Endodermal cell (in vitro differentiated cells): ENCODE results near the gene LIMS2. TPM values are rescaled to one million over a fixed set of nuclear protein-coding genes. Genes with fewer than 3 reads are reported as not detected.

Experiments
- DNase-seq: peaks from one replicate; pipeline ENCODE4 v3.0.0-alpha.2; 2017
- H3K27ac ChIP-seq: 2 replicates; pipeline ENCODE4 v1.5.1; 2013; ENCODE audit warnings: mild to moderate bottlenecking, low read depth, low read length, moderate library complexity
- H3K27me3 ChIP-seq: 2 replicates; pipeline ENCODE4 v1.6.1; 2013; ENCODE audit warnings: mild to moderate bottlenecking, low read length, moderate library complexity; ENCODE audit not compliant: insufficient read depth, control insufficient read depth, poor library complexity, severe bottlenecking
- H3K36me3 ChIP-seq: 2 replicates; pipeline ENCODE4 v1.7.0; 2013; ENCODE audit warnings: mild to moderate bottlenecking, low read length, moderate library complexity; ENCODE audit not compliant: control insufficient read depth, insufficient read depth
- H3K4me1 ChIP-seq: one replicate; pipeline ENCODE4 v1.7.0; 2013; ENCODE audit warnings: low read length; ENCODE audit not compliant: control insufficient read depth, insufficient read depth
- H3K4me3 ChIP-seq: 2 replicates; pipeline ENCODE4 v1.5.1; 2013; ENCODE audit warnings: mild to moderate bottlenecking, low read length, moderate library complexity
- H3K9ac ChIP-seq: 2 replicates; pipeline ENCODE4 v1.6.1; 2013; ENCODE audit warnings: mild to moderate bottlenecking, low read length, moderate library complexity; ENCODE audit not compliant: poor library complexity, severe bottlenecking; ENCODE audit errors: extremely low read depth
- H3K9me3 ChIP-seq: 2 replicates; pipeline ENCODE4 v1.6.1; 2013; ENCODE audit warnings: mild to moderate bottlenecking, low read length, moderate library complexity; ENCODE audit not compliant: control insufficient read depth
- H3K27ac Mint-ChIP-seq: 2 replicates; pipeline ENCODE4 v1.8.0; 2020; ENCODE audit warnings: mixed read lengths
- H3K27me3 Mint-ChIP-seq: 2 replicates; pipeline ENCODE4 v1.8.0; 2021; ENCODE audit warnings: mild to moderate bottlenecking, mixed read lengths; ENCODE audit not compliant: insufficient read depth
- H3K36me3 Mint-ChIP-seq: 2 replicates; pipeline ENCODE4 v1.8.0; 2020; ENCODE audit warnings: low read depth, mixed read lengths
- H3K4me1 Mint-ChIP-seq: 2 replicates; pipeline ENCODE4 v1.8.0; 2020; ENCODE audit warnings: mixed read lengths
- H3K4me3 Mint-ChIP-seq: 2 replicates; pipeline ENCODE4 v1.8.0; 2020; ENCODE audit warnings: mild to moderate bottlenecking, moderate library complexity, mixed read lengths
- H3K9me3 Mint-ChIP-seq: 2 replicates; pipeline ENCODE4 v1.8.0; 2020; ENCODE audit warnings: mild to moderate bottlenecking, mixed read lengths
- WGBS, 2 experiments: methylation state at CpG; one replicate each; pipeline versions ENCODE4 v1.1.5 to v1.1.7; 2013; ENCODE audit warnings: missing lambda C conversion rate in 2 of 2, mixed read lengths in 1 of 2; ENCODE audit not compliant: insufficient coverage in 1 of 2, insufficient read length in 1 of 2; 5-methylcytosine and 5-hydroxymethylcytosine counted together
- total RNA-seq, 2 donors: library from RNA; stranded (reverse); fragmentation: NEBNext Ultra II Directional in 1 of 2; extraction: Animal tissue kit (Norgen Biotek cat#: 25700) in 1 of 2; gene quantifications; 2 replicates in 1 of 2; 3 replicates in 1 of 2; pipeline ENCODE4 v1.2.1, GENCODE V29; 2021
- TF ChIP-seq, protein P1 (sequence below): fragments of 200-600 bp; sonication (generic); conservative IDR thresholded peaks from 2 replicates; pipeline ENCODE4 v1.5.0; 2021; ENCODE audit warnings: antibody characterized with exemption, mild to moderate bottlenecking

Gene LIMS2
- total RNA-seq, 2 donors from 2014 or later = 3.9 to 9.8 TPM

DNA sequence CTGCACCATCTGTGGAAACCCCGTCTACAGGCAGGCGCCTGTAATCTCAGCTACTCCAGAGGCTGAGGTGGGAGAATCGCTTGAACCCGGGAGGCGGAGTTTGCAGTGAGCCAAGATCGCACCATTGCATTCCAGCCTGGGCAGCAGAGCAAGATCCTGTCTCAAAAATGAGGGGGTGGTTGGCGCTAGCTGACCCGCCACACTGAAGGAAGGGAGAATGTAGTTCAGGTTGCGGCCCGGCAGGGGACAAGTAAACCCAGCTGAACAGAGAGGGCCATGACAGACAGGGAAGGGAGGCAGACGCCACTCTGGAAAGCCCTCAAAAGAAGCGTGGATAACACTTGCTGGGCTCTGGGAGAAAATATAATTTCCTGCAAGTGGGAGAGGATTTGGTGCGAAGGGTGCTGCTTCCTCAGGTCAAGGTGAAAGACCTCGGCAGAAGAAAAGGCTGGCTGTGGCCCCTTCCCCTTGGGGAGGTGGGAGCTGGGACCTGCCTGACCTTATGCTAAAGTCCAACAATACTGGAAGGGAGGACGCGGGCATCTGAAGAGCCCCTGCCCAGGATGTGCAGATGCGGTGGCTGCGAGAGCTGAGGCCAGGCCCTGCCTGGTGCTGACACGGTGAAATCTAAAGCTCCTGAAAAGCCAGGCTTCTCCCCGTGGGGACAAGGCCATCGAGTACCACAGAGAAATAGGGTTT, 22.3 kb upstream of the LIMS2 start:
- WGBS, 2 experiments = 93 to 94% methylated on average over 17 to 21 of the region's 21 CpGs
- peaks cover 13% of the 10 kb centered on the region for H3K4me1 Mint-ChIP-seq
- peaks cover under 1% of the 10 kb centered on the region for H3K9me3 Mint-ChIP-seq
- no peak for DNase-seq
- TF ChIP-seq, protein P1, sequence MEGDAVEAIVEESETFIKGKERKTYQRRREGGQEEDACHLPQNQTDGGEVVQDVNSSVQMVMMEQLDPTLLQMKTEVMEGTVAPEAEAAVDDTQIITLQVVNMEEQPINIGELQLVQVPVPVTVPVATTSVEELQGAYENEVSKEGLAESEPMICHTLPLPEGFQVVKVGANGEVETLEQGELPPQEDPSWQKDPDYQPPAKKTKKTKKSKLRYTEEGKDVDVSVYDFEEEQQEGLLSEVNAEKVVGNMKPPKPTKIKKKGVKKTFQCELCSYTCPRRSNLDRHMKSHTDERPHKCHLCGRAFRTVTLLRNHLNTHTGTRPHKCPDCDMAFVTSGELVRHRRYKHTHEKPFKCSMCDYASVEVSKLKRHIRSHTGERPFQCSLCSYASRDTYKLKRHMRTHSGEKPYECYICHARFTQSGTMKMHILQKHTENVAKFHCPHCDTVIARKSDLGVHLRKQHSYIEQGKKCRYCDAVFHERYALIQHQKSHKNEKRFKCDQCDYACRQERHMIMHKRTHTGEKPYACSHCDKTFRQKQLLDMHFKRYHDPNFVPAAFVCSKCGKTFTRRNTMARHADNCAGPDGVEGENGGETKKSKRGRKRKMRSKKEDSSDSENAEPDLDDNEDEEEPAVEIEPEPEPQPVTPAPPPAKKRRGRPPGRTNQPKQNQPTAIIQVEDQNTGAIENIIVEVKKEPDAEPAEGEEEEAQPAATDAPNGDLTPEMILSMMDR = no peak
- Histone ChIP-seq H3K27ac (no peak overlapping the region), H3K36me3 (peaks cover 5% of the 10 kb centered on the region), H3K4me3 (no peak overlapping the region), H3K9me3 (no peaks in the 10 kb centered on the region), H3K27me3 (no peaks in the 10 kb centered on the region), H3K4me1 (no peaks in the 10 kb centered on the region), H3K9ac (no peak overlapping the region)
- H3K27ac Mint-ChIP-seq = no peak overlapping the region
- no peak overlapping the region for H3K4me3 Mint-ChIP-seq
- peaks cover 5% of the 10 kb centered on the region for H3K36me3 Mint-ChIP-seq
- H3K27me3 Mint-ChIP-seq = peaks cover 8% of the 10 kb centered on the region

DNA sequence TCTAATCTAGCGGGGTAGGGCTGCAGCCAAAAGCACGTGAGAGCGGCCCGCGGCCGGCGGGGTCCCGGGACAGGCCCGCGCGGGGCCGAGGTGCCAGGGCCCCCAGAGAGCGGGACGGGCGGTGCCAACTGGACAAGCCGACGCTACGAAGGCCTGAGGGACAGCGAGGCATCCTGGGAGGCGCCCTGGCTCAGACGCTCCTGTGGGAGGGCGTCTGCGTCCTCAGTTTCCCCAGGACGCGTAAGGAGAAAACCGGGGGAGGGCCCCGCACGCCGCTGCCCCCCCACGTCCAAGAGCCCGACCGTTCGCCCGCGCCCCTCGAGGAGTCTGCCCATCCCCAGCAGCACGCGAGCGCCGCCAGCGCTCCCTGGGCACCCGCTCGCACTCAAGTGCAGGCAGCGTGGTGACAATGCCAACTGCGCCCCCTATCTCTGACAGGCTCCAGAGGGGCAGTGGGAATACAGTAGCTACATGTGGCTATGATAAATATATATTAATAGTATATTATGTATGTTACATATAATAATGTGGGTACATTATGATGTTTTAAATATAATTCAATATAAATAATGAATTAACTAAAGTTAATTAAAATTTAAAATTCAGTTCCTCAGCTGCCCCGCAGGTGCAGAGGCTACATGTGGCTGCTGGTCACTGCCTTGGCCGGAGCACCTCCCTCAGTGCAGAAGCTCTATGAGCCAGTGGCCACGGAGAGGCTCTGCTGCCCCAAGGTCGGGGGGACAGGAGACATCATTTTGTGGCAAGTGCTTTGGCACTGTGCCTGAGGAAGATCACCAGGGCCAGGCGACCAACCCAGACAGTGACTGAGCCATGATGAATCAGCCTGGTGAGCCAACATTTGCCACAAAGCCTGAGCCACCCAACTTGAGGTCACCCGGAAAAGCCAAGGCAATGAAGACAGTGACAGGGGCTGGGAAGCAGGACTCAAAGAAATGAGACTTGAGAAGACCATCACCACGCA, 20.5 kb upstream of the LIMS2 start:
- Histone ChIP-seq H3K4me3 (no peak overlapping the region), H3K9ac (no peak overlapping the region), H3K36me3 (no peaks in the 10 kb centered on the region), H3K27me3 (no peaks in the 10 kb centered on the region), H3K27ac (no peak overlapping the region), H3K9me3 (peaks cover 14% of the 10 kb centered on the region), H3K4me1 (no peaks in the 10 kb centered on the region)
- peaks cover 19% of the 10 kb centered on the region for H3K9me3 Mint-ChIP-seq
- no peak overlapping the region for H3K4me3 Mint-ChIP-seq
- H3K4me1 Mint-ChIP-seq = peaks cover 8% of the 10 kb centered on the region
- TF ChIP-seq, protein P1 = peak; percentile 76
- H3K36me3 Mint-ChIP-seq = peaks cover 5% of the 10 kb centered on the region
- H3K27ac Mint-ChIP-seq = no peak overlapping the region
- DNase-seq = peak; percentile 92
- 89 to 96% methylated on average over 30 to 52 of the region's 52 CpGs for WGBS, 2 experiments
- peaks cover 10% of the 10 kb centered on the region for H3K27me3 Mint-ChIP-seq

DNA sequence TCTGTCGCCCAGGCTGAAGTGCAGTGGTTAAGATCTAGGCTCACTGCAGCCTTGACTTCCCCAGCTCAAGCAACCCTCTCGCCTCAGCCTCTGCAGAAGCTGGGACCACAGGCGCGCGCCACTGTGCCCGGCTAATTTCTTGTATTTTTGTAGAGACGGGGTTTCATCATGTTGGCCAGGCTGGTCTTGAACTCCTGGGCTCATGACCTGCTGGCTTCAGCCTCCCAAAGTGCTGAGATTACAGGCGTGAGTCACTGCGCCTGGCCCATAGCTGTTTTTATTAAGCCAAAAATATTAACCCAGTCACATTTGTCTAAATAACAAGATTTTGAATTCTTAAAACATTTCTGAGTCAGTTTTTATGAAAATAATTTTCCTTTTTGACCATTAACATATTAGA, 19.7 kb upstream of the LIMS2 start:
- H3K4me1 ChIP-seq = no peaks in the 10 kb centered on the region
- no peak overlapping the region for H3K4me3 Mint-ChIP-seq
- no peaks in the 10 kb centered on the region for H3K36me3 ChIP-seq
- H3K27me3 Mint-ChIP-seq = peaks cover 10% of the 10 kb centered on the region
- no peak overlapping the region for H3K9ac ChIP-seq
- peaks cover 5% of the 10 kb centered on the region for H3K36me3 Mint-ChIP-seq
- DNase-seq = no peak
- H3K4me3 ChIP-seq = no peak overlapping the region
- H3K9me3 ChIP-seq = peaks cover 22% of the 10 kb centered on the region
- WGBS, 2 experiments = 94 to 100% methylated on average over 8 to 9 of the region's 9 CpGs
- H3K27me3 ChIP-seq = no peaks in the 10 kb centered on the region
- TF ChIP-seq, protein P1 = no peak
- H3K27ac Mint-ChIP-seq = no peak overlapping the region
- H3K9me3 Mint-ChIP-seq = peaks cover 27% of the 10 kb centered on the region
- no peak overlapping the region for H3K27ac ChIP-seq
- no peaks in the 10 kb centered on the region for H3K4me1 Mint-ChIP-seq
